Glomerular visceral epithelial cell (primary cell): ENCODE data around the gene HVCN1.
"Not testable (repeated sequence)": the region's sequence is repeated elsewhere in the genome, so short reads cannot be mapped to it uniquely, and the experiment has no call there.

ENCODE experiments used
- DNase-seq: peaks from one replicate; pipeline ENCODE4 v3.0.0-alpha.2; 2016; ENCODE audit errors: extremely low spot score

HVCN1 gene, protein sequence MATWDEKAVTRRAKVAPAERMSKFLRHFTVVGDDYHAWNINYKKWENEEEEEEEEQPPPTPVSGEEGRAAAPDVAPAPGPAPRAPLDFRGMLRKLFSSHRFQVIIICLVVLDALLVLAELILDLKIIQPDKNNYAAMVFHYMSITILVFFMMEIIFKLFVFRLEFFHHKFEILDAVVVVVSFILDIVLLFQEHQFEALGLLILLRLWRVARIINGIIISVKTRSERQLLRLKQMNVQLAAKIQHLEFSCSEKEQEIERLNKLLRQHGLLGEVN

DNA sequence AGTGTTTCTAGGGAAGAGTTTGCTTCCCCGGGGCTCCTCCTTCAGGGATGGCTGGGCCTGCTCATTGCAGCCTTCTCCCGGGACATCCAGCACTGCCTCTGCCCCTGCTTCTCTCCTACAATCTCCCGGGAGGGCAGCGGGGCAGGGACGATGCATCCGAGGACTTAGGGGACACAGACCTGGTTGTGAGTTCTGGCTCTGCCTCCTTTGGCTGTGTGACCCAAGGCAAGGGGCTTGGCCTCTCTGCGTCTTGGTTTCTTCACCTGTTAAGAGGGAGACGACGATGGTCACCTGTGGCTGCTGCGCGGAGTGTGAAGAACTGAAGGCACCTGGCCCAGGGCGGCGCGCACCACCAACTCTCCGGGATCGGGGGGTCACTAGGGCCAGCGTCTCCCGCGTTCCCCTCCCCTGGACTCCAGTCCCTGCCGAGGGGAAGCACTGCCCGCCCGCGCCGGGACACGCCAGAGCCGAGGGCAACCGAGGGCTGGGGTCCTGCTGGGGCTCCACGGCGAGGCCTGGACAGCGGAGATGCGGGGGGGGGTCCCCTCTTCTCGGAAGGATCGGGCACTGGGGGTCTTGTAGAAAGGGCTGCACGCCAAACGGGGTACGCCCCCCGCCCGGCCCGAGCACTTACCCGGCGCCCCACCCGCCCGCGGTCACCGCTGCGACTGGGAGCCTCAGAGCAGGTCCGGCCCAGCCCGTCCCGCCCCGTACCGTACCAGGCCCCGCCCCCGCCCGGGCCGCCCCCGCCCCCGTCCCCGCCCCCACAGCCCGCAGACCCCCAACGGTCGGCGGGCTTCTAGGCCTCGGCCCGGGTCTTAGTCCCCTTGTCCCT, at the start of gene HVCN1:
Gene HVCN1 (minus strand): TSS at position 670 of the 835 bp plus-strand sequence. CDS start 5,870 bp downstream, outside the sequence.
- DNase-seq, result no peak

GRCh38 chr12:110737532-110737931, 48.6 kb upstream of the HVCN1 start:
- no peak for DNase-seq

DNA sequence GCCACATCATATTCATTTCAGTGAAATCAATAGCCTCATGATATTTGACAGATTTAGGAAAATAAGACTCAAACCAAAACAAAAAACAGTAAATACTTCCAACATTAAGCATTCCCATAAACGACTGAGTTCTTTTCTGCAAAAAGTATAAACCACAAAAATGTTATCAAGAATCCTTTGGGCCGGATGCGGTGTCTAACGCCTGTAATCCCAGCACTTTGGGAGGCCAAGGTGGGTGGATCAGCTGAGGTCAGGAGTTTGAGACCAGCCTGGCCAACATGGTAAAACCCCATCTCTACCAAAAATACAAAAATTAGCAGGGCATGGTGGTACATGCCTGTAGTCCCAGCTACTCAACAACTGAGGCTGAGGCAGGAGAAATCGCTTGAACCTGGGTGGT, 48.1 kb upstream of the HVCN1 start:
- not testable (repeated sequence) for DNase-seq

DNA sequence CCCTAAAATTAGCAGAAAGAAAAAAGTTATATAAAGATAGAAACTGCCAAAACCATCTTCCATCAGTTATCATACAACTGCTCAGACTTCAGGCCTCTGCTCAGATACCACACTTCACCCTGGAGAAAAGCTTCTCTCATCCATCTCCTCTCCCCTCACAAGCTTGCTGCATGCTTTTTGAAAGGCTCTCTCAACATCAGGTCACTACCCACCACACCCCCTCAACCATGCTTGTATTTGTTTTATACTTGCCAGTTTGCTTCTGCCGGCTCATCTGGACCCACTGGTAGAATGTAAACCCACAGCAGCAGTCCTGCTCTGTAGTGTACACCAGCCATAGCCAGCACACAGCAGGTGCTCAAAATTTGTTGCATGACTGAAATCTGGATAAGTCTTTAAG, 45.0 kb upstream of the HVCN1 start:
- no peak for DNase-seq

DNA sequence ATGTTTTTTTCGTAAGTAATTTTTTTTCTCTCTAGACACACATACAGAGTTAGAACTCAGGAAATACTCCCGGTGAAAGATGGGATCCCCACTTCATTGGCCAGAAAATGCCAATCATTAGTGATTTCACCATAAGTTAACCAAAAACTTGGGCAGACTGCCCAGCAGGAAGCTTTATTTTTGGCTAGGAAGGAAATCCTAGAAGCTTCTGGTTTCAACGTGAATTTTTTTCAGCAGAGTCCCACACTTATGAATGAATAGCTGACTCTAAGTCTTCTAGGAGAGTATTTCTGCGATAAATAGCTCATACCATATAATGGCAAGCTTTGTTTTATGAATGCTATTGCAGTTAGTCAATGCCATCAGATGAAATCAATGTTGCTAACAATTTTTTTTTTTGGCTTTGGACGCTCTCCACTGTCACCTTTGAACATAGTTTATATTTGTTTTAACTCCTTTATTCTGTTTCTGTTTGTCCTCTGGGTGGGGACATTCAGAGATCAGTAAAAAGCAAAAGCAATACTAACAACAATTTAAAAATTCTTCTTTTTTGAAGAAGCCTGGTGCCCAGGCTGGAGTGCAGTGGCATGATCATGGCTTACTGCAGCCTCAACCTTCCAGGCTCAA, 44.3 kb upstream of the HVCN1 start:
- DNase-seq, result peak; percentile 39

- no peak for DNase-seq
Observed at GRCh38 chr12:110732572-110732971, 43.7 kb upstream of the HVCN1 start.

- no peak for DNase-seq
Observed at GRCh38 chr12:110731479-110731878, 42.6 kb upstream of the HVCN1 start.

DNA sequence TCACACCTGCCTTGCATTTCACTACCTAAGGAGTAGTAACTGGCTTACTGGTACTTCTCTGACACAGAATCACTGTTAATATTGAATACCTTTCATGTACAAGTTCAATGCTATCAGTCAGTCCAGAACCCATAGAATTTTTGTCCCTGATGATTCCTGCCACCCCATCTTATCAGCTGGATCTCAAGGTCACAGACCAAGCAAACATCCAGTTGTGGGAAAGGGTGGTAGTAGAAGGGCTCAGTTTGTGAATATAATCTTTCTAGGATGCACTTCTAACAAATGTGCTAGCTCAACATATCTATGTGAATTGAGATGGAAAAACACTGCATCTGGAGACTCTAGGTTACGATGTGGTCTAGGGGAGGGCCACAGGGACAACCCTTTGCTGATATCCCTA, 39.7 kb upstream of the HVCN1 start:
- no peak for DNase-seq

GRCh38 chr12:110726708-110727369, 37.9 kb upstream of the HVCN1 start:
- DNase-seq, result no peak

DNA sequence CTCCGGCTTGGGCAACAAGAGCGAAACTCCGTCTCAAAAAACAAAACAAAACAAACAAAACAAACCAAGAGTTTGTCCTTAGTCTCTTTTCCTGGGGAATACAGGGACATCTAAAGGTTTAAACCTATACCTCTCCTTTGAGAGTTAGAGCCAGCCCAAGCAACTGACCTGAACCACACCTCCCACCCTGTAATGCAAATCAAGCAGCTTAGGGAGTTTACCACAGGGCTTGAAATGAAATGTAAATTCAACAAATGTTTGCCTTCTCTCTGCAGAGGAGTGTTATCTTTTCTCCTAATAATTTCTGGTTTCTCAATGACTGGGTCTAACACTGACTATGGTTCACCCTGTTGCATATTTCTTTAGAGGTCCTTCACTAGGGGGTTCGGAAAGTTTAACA, 37.1 kb upstream of the HVCN1 start:
- no peak for DNase-seq

- no peak for DNase-seq
Observed at GRCh38 chr12:110725267-110725666, 36.4 kb upstream of the HVCN1 start.

- DNase-seq, result not testable (repeated sequence)
Observed at GRCh38 chr12:110722892-110723291, 34.0 kb upstream of the HVCN1 start.

DNA sequence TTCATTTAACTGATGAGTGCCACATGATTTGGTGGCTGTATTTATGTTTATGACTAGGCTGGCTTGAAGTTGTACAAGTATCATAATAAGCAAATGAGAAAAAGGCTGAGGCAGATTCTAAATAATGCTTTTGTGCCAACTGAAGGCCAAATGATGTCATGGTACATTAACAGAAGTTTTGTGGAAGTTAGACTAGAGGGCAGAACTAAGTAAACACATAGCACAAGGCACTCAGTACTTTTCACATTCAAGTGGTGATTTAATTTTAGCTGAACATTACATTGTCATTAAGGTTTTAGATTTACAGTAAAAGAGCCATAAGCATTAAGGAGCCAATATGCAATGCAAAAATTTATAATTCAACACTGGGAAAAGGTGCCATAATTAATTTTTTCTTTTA, 32.7 kb upstream of the HVCN1 start:
- no peak for DNase-seq

GRCh38 chr12:110720516-110720915, 31.6 kb upstream of the HVCN1 start:
- no peak for DNase-seq

DNA sequence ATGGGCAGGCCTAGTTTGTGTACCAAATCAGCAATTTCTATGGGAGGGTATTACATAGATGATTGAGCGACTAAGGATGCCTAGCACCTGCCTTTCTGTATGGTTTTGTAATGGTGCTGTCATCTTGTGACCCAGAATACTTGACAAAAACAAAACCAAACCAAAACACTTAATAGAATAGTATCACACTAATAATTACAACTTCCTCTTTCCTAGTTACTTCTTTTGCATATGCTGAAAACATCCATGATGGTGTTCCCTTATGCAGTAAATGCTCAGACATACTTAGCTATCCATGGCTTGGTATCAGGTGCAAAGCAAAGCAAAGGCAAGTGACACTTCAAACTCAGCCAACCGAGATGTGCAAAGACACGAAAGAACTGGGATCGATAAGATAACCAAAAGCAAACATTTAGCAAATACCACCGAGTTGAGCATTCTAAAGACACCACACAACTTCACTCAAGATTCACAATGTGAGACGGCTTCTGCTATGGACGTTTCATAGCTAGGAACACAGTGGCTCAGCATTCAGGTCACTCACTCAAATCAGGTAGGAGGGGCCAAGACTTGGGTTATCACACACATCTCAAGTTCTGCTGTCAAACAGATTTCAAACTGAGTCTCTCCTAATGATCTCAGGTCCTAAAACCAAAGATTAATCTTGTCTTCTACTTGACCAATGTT, 29.4 kb upstream of the HVCN1 start:
- no peak for DNase-seq

GRCh38 chr12:110717037-110717436, 28.1 kb upstream of the HVCN1 start:
- DNase-seq, result no peak

- no peak for DNase-seq
Observed at GRCh38 chr12:110708917-110709316, 20.0 kb upstream of the HVCN1 start.

GRCh38 chr12:110705309-110705708, 16.4 kb upstream of the HVCN1 start:
- no peak for DNase-seq

- peak; percentile 17 for DNase-seq
Observed at GRCh38 chr12:110704750-110705149, 15.8 kb upstream of the HVCN1 start.

GRCh38 chr12:110704231-110704630, 15.3 kb upstream of the HVCN1 start:
- no peak for DNase-seq

DNA sequence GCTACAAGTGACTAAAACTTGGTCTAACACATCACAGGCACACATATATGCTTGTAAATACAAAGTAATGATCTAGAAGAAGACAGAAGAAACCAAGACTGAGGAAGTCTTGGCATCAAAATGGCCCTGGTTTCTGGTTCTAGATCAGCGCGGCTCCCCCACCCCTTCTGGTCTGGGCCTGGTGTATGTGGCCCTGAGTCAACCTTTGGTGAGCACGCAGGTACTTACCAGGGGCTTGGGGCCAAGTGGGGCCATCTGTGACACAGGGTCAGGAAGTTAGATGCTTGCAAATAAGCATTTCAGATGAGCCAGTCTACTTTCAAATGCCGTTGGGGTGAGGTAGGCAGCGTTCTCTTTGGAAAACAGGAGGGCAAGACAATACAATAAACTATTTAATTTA, 13.2 kb upstream of the HVCN1 start:
- no peak for DNase-seq
